HCT116 (cell line): ENCODE results near the gene MXRA8. TPM values are rescaled to one million over a fixed set of nuclear protein-coding genes. Genes with fewer than 3 reads are reported as not detected.

Experiments used
- ATAC-seq: fragments of 200-7000 bp; cut with Tn5 transposase; 2 replicates; pipeline ENCODE4 v1.9.1; 2020; ENCODE audit warnings: mild to moderate bottlenecking, moderate library complexity
- BruUV-seq: library from RNA; stranded (reverse); fragments of 400-500 nt; replicated peaks from 2 replicates; lab custom pipeline; 2021; lab: Mats Ljungman, UMichigan
- CTCF ChIA-PET: fragments of 300-600 bp; sonication (Branson Sonifier 250); formaldehyde crosslinking; loops from one replicate; lab custom pipeline; 2021; ENCODE audit warnings: antibody characterized with exemption; lab: Charles Lee
- POLR2A ChIA-PET: fragments of 300-600, 350-600 bp; sonication (Branson Sonifier 250); formaldehyde crosslinking; loops from one replicate; lab custom pipeline; 2021; ENCODE audit warnings: antibody characterized with exemption; lab: Charles Lee
- RAD21 ChIA-PET, 2 experiments: fragments of 300-600 bp; sonication (Branson Sonifier 250); formaldehyde crosslinking; loops; one replicate each; lab custom pipeline; 2023; ENCODE audit warnings: low total read pairs in 2 of 2; ENCODE audit not compliant: uncharacterized antibody in 2 of 2, unreplicated experiment in 2 of 2, low non-redundant PET in 1 of 2; lab: Charles Lee
- DNase-seq: peaks from one replicate; pipeline ENCODE4 v3.0.0-alpha.2; 2010; ENCODE audit warnings: low read depth, low spot score
- H2AFZ ChIP-seq: fragments of 200-600 bp; shearing (Covaris generic), sonication (generic); 2 replicates; pipeline ENCODE4 v1.6.1; 2017; ENCODE audit warnings: low read depth, mixed run types, mixed read lengths, antibody characterized with exemption, low read length; ENCODE audit not compliant: poor library complexity, severe bottlenecking
- H3K27ac ChIP-seq: 2 replicates; pipeline ENCODE4 v1.5.1; 2012; ENCODE audit warnings: low read depth, low read length
- H3K27me3 ChIP-seq: fragments of 200-600 bp; sonication (generic); 2 replicates; pipeline ENCODE4 v1.6.1; 2016; ENCODE audit warnings: mixed run types, low read length, mixed read lengths; ENCODE audit not compliant: insufficient read depth
- H3K36me3 ChIP-seq, 2 experiments: fragments of 200-500 bp in 1 of 2; fragments of 200-600 bp in 1 of 2; sonication (Bioruptor generic) in 1 of 2; sonication (generic) in 1 of 2; 2 replicates each; pipeline versions ENCODE4 v1.5.1 to v1.6.1; 2014 to 2016; ENCODE audit warnings: low read length in 2 of 2, inconsistent platforms in 1 of 2, mixed read lengths in 1 of 2, mixed run types in 1 of 2; ENCODE audit not compliant: insufficient read depth in 2 of 2, control insufficient read depth in 1 of 2
- H3K4me1 ChIP-seq, 2 experiments: fragments of 200-600 bp in 1 of 2; sonication (generic) in 1 of 2; 2 replicates each; pipeline versions ENCODE4 v1.5.1 to v1.6.1; 2012 to 2017; ENCODE audit warnings: low read length in 2 of 2, inconsistent platforms in 1 of 2, mild to moderate bottlenecking in 1 of 2, mixed read lengths in 1 of 2, mixed run types in 1 of 2, moderate library complexity in 1 of 2; ENCODE audit not compliant: insufficient read depth in 2 of 2, control insufficient read depth in 1 of 2
- H3K4me2 ChIP-seq: fragments of 200-600 bp; sonication (generic); 2 replicates; pipeline ENCODE4 v1.6.1; 2017; ENCODE audit warnings: mixed run types, low read length, mixed read lengths
- H3K4me3 ChIP-seq, 2 experiments: fragments of 200-600 bp in 1 of 2; sonication (generic) in 1 of 2; replicated peaks in 1 of 2; 2 replicates each; pipeline ENCODE4 v1.5.1; 2011 to 2016; ENCODE audit warnings: low read length in 2 of 2, control low read depth in 1 of 2, low read depth in 1 of 2, mild to moderate bottlenecking in 1 of 2, mixed read lengths in 1 of 2, mixed run types in 1 of 2
- H3K79me2 ChIP-seq: fragments of 200-600 bp; sonication (generic); 2 replicates; pipeline ENCODE4 v1.6.1; 2017; ENCODE audit warnings: mild to moderate bottlenecking, mixed run types, low read length, moderate library complexity, mixed read lengths; ENCODE audit not compliant: insufficient read depth
- H3K9ac ChIP-seq: fragments of 200-600 bp; sonication (generic); 2 replicates; pipeline ENCODE4 v1.6.1; 2016; ENCODE audit warnings: low read length, mixed read lengths
- H3K9me2 ChIP-seq: fragments of 200-600 bp; sonication (generic), shearing (Covaris generic); 2 replicates; pipeline ENCODE4 v1.6.1; 2017; ENCODE audit warnings: mixed run types, mild to moderate bottlenecking, moderate library complexity; ENCODE audit not compliant: insufficient read depth
- H3K9me3 ChIP-seq, 2 experiments: fragments of 200-500 bp in 1 of 2; fragments of 200-600 bp in 1 of 2; sonication (Bioruptor generic) in 1 of 2; sonication (generic) in 1 of 2; 2 replicates each; pipeline ENCODE4 v1.6.1; 2014 to 2017; ENCODE audit warnings: low read length in 2 of 2, mixed read lengths in 2 of 2, inconsistent platforms in 1 of 2, low read depth in 1 of 2, mild to moderate bottlenecking in 1 of 2, mixed run types in 1 of 2, moderate library complexity in 1 of 2; ENCODE audit not compliant: control insufficient read depth in 1 of 2, insufficient read depth in 1 of 2
- H4K20me1 ChIP-seq: fragments of 200-600 bp; sonication (generic), shearing (Covaris generic); 2 replicates; pipeline ENCODE4 v1.6.1; 2017; ENCODE audit warnings: mixed run types, mild to moderate bottlenecking, moderate library complexity; ENCODE audit not compliant: insufficient read depth
- CTCF ChIP-seq, 3 experiments: fragments of 200-600 bp in 1 of 3; sonication (generic) in 1 of 3; IDR thresholded peaks in 2 of 3; conservative IDR thresholded peaks in 1 of 3; 2 replicates each; pipeline ENCODE4 v1.5.1; 2012 to 2017; ENCODE audit warnings: low read depth in 2 of 3, low read length in 2 of 3, antibody characterized with exemption in 1 of 3, borderline replicate concordance in 1 of 3, control low read depth in 1 of 3, mild to moderate bottlenecking in 1 of 3, mixed read lengths in 1 of 3, mixed run types in 1 of 3, moderate library complexity in 1 of 3; ENCODE audit not compliant: insufficient read depth in 1 of 3
- EGR1 ChIP-seq: IDR thresholded peaks from 2 replicates; pipeline ENCODE4 v1.6.1; 2012; ENCODE audit warnings: low read depth
- ELF1 ChIP-seq: IDR thresholded peaks from 2 replicates; pipeline ENCODE4 v1.6.1; 2012; ENCODE audit warnings: low read depth, borderline replicate concordance
- EZH2 ChIP-seq: fragments of 200-600 bp; sonication (generic); IDR thresholded peaks from 2 replicates; pipeline ENCODE4 v1.6.1; 2017; ENCODE audit warnings: antibody characterized with exemption, mixed run types
- RAD21 ChIP-seq: IDR thresholded peaks from 2 replicates; pipeline ENCODE4 v1.6.1; 2012; ENCODE audit warnings: low read depth, mild to moderate bottlenecking
- SRF ChIP-seq: IDR thresholded peaks from 2 replicates; pipeline ENCODE4 v1.6.1; 2012; ENCODE audit warnings: low read depth
- ZFX ChIP-seq: fragments of 450-650 bp; IDR thresholded peaks from 2 replicates; pipeline ENCODE4 v1.6.1; 2017
- ZNF274 ChIP-seq: fragments of 200-500 bp; sonication (Bioruptor generic); IDR thresholded peaks from 2 replicates; pipeline ENCODE4 v1.6.1; 2014; ENCODE audit warnings: mild to moderate bottlenecking, low read depth, low read length, inconsistent platforms
- intact Hi-C: fragments of 100-400 bp; cut with micrococcal nuclease; formaldehyde crosslinking; loops from 2 replicates; pipeline ENCODE4 v1.10.0; 2022
- total RNA-seq: library from RNA; stranded (reverse); gene quantifications from one replicate; pipeline ENCODE4 v1.2.1, GENCODE V29; 2021; ENCODE audit not compliant: unreplicated experiment

MXRA8 gene
- total RNA-seq, 1 experiment from 2014 or later = 0.74 TPM

DNA sequence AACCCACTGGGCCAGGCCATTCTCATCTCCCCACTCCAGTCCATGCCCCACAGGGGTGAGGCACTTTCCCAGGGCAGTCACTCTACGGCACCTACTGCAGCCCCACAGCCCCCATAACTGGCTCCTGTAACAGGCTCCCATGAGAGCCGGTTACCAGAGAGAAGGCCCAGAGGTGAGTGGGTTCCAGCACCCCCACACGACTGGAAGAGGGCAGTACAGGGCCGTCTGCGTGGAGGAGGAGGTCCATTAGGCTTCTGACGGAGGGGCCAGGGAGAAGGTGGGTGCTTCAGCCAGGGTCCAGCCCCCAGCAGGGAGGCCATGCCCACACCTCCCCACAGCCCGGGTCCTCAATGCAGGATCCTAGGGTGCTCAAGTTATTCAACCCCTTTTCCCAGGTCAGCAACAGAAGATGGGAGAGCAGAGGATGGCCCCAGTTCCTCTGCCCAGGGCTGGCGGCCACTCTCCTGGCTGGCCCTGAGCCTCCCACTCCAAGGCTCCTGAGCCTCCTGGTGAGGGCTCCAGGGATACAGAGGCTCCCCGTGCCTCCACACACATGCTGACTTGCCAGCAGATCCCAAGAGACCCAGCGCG is 52.2 kb downstream of the MXRA8 start:
- CTCF ChIA-PET = no interaction called here
- no peak overlapping the region for H2AFZ ChIP-seq
- peak overlapping the region; percentile 79 for H3K9ac ChIP-seq
- H4K20me1 ChIP-seq = peaks cover 3% of the 10 kb centered on the region; the same call in 1 of the 2 replicates
- H3K79me2 ChIP-seq = peaks cover 36% of the 10 kb centered on the region
- peak overlapping the region; percentile 60 to 86 for H3K4me3 ChIP-seq
- no peaks in the 10 kb centered on the region for H3K27me3 ChIP-seq
- no TSS peak for BruUV-seq
- intact Hi-C loops = loop anchor here (5.0 kb wide), 1 partner anchor 41 kb away; the partner anchor contains the start of gene DVL1
- peaks cover 36 to 60% of the 10 kb centered on the region in 2 experiments for H3K4me1 ChIP-seq
- peak overlapping the region; percentile 99 for H3K4me2 ChIP-seq
- peak in 1 of 3 experiments; percentile 34; a peak in 1 of 6 replicates for TF ChIP-seq CTCF (IDR thresholded peaks at IDR 0.05 in 2 of 3, conservative IDR thresholded peaks at IDR 0.05 in 1 of 3; ENCODE audit: borderline replicate concordance in 1 of 3, insufficient read depth in 1 of 3, low read depth in 2 of 3, low read length in 2 of 3)
- no peak for TF ChIP-seq EGR1
- H3K9me2 ChIP-seq = no peaks in the 10 kb centered on the region
- H3K27ac ChIP-seq = peak overlapping the region; percentile 99
- H3K9me3 ChIP-seq = no peaks in the 10 kb centered on the region
- peaks cover 0 to 4% of the 10 kb centered on the region in 2 experiments; a peak in 3 of 4 replicates for H3K36me3 ChIP-seq
- ATAC-seq = no peak
- POLR2A ChIA-PET = no interaction called here
- RAD21 ChIA-PET = no interaction called here
- no peak for DNase-seq

DNA sequence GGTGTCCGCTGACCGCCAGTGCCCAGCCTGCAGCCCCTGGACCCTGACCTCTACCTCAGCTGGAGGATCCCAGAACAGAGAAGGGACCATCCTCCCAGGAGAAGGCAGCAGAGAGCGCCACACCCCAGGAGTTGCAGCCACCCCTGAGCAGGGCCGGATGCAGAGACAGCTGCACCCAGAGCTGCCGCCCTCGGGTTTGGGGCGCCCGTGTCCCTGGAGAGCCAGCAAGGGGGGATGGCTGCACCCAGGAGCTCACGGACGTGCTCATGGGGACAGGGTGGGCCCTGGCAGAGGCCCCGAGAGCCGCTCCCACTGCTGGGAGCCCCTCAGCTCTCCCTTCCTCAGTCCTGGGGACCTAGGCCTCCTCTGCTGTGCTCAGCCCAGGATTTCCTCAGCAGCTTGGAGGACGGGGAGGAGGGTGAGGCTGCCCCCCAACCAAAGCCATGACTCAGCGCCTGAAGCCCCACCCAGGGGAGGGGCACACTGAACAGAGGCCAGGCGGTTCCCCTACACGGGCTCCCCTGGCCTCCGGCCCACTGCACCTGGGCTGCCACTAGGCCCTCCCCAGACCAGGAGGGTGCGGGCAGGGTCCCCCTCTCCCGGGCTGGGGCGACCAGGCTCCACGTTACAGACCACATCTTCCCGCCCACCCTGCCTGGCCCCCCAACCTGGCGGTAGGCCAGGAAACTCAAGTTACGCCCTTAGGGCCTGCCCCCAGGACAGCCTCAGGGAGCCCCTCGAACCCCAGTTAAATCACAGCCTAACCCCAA is 52.9 kb downstream of the MXRA8 start:
- H3K27me3 ChIP-seq = no peaks in the 10 kb centered on the region
- H3K9me3 ChIP-seq = no peaks in the 10 kb centered on the region
- TF ChIP-seq ZFX (no peak), RAD21 (no peak), ZNF274 (no peak), EZH2 (no peak), SRF (no peak), CTCF (IDR thresholded peaks at IDR 0.05 in 2 of 3, conservative IDR thresholded peaks at IDR 0.05 in 1 of 3; ENCODE audit: borderline replicate concordance in 1 of 3, insufficient read depth in 1 of 3, low read depth in 2 of 3, low read length in 2 of 3) (peak in 1 of 3 experiments; percentile 23; a peak in 2 of 6 replicates), ELF1 (no peak)
- no peaks in the 10 kb centered on the region; a peak in 1 of 4 replicates for H3K36me3 ChIP-seq
- H3K4me1 ChIP-seq = peaks cover 36 to 59% of the 10 kb centered on the region in 2 experiments
- H3K4me2 ChIP-seq = peak overlapping the region; percentile 99
- ATAC-seq (peak; percentile 30), DNase-seq (no peak)
- H3K9ac ChIP-seq = peak overlapping the region; percentile 79
- H4K20me1 ChIP-seq = peaks cover 3% of the 10 kb centered on the region; the same call in 1 of the 2 replicates
- intact Hi-C loops = loop anchor here (2.0 to 5.0 kb wide), 2 partner anchors 42 to 69 kb away; partner anchors contain the start of genes AURKAIP1 and DVL1
- CTCF ChIA-PET = interaction anchor here (0.7 to 1.7 kb wide), 4 partner anchors 14 to 199 kb away, joined by 3 to 16 read pairs (median 4); no protein-coding TSS in a partner anchor
- peaks cover 29% of the 10 kb centered on the region for H3K79me2 ChIP-seq
- H2AFZ ChIP-seq = no peak overlapping the region
- H3K9me2 ChIP-seq = no peaks in the 10 kb centered on the region
- no TSS peak for BruUV-seq
- peak overlapping the region; percentile 60 to 86 for H3K4me3 ChIP-seq
- H3K27ac ChIP-seq = peak overlapping the region; percentile 99
- RAD21 ChIA-PET = interaction anchor here in 1 of 2 experiments (1.1 kb wide), 1 partner anchor 14 kb away, joined by 3 read pairs; no protein-coding TSS in a partner anchor
- POLR2A ChIA-PET = interaction anchor here (1.1 to 1.2 kb wide), 2 partner anchors 70 to 231 kb away, joined by 4 to 5 read pairs; partner anchors contain the start of genes AURKAIP1 and RNF223
